CD8-positive, alpha-beta memory T cell (primary cell): ENCODE data around the gene PRKAB1. TPM values are rescaled to one million over a fixed set of nuclear protein-coding genes. Genes with fewer than 3 reads are reported as not detected.

Source experiments
- CTCF ChIA-PET: fragments of 350-600 bp; sonication (Branson Sonifier 250); formaldehyde crosslinking; loops from one replicate; lab custom pipeline; 2021; ENCODE audit warnings: antibody characterized with exemption; lab: Charles Lee
- POLR2A ChIA-PET: fragments of 350-600 bp; sonication (Branson Sonifier 250); formaldehyde crosslinking; loops from one replicate; lab custom pipeline; 2021; ENCODE audit warnings: antibody characterized with exemption; lab: Charles Lee
- DNase-seq, 5 donors: peaks; one replicate each; pipeline versions ENCODE4 v3.0.0 to v3.0.0-alpha.2; 2020 to 2022; ENCODE audit warnings: mixed read lengths in 1 of 5
- H3K27ac ChIP-seq: one replicate; pipeline ENCODE4 v1.7.0; 2013; ENCODE audit warnings: low read depth, mild to moderate bottlenecking, low read length, moderate library complexity
- H3K27me3 ChIP-seq: 2 replicates; pipeline ENCODE4 v1.7.0; 2013; ENCODE audit warnings: low read length, mild to moderate bottlenecking; ENCODE audit not compliant: insufficient read depth, poor library complexity, severe bottlenecking
- H3K36me3 ChIP-seq: 2 replicates; pipeline ENCODE4 v1.7.0; 2013; ENCODE audit warnings: mild to moderate bottlenecking, low read length, moderate library complexity; ENCODE audit not compliant: insufficient read depth
- H3K4me1 ChIP-seq: 2 replicates; pipeline ENCODE4 v1.7.0; 2013; ENCODE audit warnings: mild to moderate bottlenecking, low read length, moderate library complexity; ENCODE audit not compliant: insufficient read depth
- H3K4me3 ChIP-seq: 2 replicates; pipeline ENCODE4 v1.7.0; 2013; ENCODE audit warnings: mild to moderate bottlenecking, low read length
- H3K9me3 ChIP-seq: 2 replicates; pipeline ENCODE4 v1.7.0; 2013; ENCODE audit warnings: mild to moderate bottlenecking, low read length
- H3K27ac Mint-ChIP-seq, 8 donors: one replicate each; pipeline ENCODE4 v1.8.0; 2020 to 2021; ENCODE audit warnings: mixed read lengths in 8 of 8, mild to moderate bottlenecking in 6 of 8, inconsistent platforms in 3 of 8, moderate library complexity in 3 of 8
- H3K27me3 Mint-ChIP-seq, 2 donors: one replicate each; pipeline ENCODE4 v1.8.0; 2020 to 2021; ENCODE audit warnings: mixed read lengths in 2 of 2, mild to moderate bottlenecking in 1 of 2, moderate library complexity in 1 of 2
- H3K36me3 Mint-ChIP-seq, 3 donors: one replicate each; pipeline ENCODE4 v1.8.0; 2020 to 2021; ENCODE audit warnings: mixed read lengths in 3 of 3, inconsistent platforms in 1 of 3, mild to moderate bottlenecking in 1 of 3
- H3K4me1 Mint-ChIP-seq, 3 donors: one replicate each; pipeline ENCODE4 v1.8.0; 2020 to 2021; ENCODE audit warnings: mixed read lengths in 3 of 3, inconsistent platforms in 1 of 3, mild to moderate bottlenecking in 1 of 3
- H3K4me3 Mint-ChIP-seq, 7 donors: one replicate each; pipeline ENCODE4 v1.8.0; 2020 to 2021; ENCODE audit warnings: mixed read lengths in 7 of 7, mild to moderate bottlenecking in 6 of 7, moderate library complexity in 4 of 7, inconsistent platforms in 2 of 7
- H3K9me3 Mint-ChIP-seq, 5 donors: one replicate each; pipeline ENCODE4 v1.8.0; 2020 to 2022; ENCODE audit warnings: mixed read lengths in 5 of 5, mild to moderate bottlenecking in 3 of 5, moderate library complexity in 2 of 5, inconsistent platforms in 1 of 5
- polyA plus RNA-seq: library from polyadenylated mRNA; unstranded; fragments of 300-500 nt; fragmentation: Illumina TruSeq; gene quantifications from one replicate; pipeline ENCODE4 v1.2.3, GENCODE V29; 2021
- total RNA-seq, 2 experiments: library from RNA; stranded (reverse); gene quantifications; one replicate each; pipeline ENCODE4 v1.2.3, GENCODE V29; 2021

PRKAB1 gene
- total and polyA plus RNA-seq, 3 experiments from 2014 or later = 27.2 to 32.0 (median 30.8) TPM

DNA sequence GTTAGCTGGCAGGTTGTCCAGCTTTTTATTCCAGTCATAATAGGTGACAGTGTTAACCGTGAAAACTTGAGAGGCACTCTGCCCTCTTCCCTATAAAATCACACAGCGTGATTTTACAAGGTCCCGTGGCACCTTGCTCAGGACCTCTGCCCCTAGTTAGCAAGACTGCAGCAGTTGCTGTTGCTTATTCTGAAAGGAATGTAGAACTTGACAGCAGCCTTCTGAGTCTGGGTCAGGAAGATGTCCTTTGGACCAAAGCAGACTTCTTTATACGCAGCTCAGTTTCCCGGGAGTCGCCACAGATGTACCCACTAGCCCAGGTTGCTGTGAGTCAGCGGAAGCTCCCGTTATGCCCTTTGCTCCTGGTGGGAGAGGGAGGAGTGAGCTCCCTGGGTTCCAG lies 13.2 kb downstream of the PRKAB1 start:
- POLR2A ChIA-PET = interaction anchor here (1.0 kb wide), 1 partner anchor 14 kb away, joined by 3 read pairs; no protein-coding TSS in a partner anchor

GRCh38 chr12:119681728-119682638 lies 14.1 kb downstream of the PRKAB1 start:
- CTCF ChIA-PET = interaction anchor here (1.0 kb wide), 1 partner anchor 15 kb away, joined by 4 read pairs; the partner anchor contains the start of gene PRKAB1
- DNase-seq = no peak

More for the DNA sequence above, 13.2 kb downstream of the PRKAB1 start:
- peaks cover 6 to 11% (median 7%) of the 10 kb centered on the region in 3 donors for H3K4me1 Mint-ChIP-seq
- H3K27ac Mint-ChIP-seq = peak overlapping the region in 3 of 8 donors; percentile 17 to 91 (median 51)
- no peaks in the 10 kb centered on the region for H3K9me3 ChIP-seq
- no peak overlapping the region for H3K4me3 ChIP-seq
- DNase-seq = no peak
- no peaks in the 10 kb centered on the region for H3K27me3 ChIP-seq
- H3K27me3 Mint-ChIP-seq = no peaks in the 10 kb centered on the region
- H3K4me3 Mint-ChIP-seq = no peak overlapping the region
- H3K36me3 Mint-ChIP-seq = peaks cover 5 to 62% (median 12%) of the 10 kb centered on the region in 3 donors
- H3K27ac ChIP-seq = no peak overlapping the region
- CTCF ChIA-PET = interaction anchor here (1.8 kb wide), 1 partner anchor 13 kb away, joined by 8 read pairs; the partner anchor contains the start of gene PRKAB1
- peaks cover 36% of the 10 kb centered on the region for H3K36me3 ChIP-seq
- no peaks in the 10 kb centered on the region for H3K4me1 ChIP-seq
- no peaks in the 10 kb centered on the region for H3K9me3 Mint-ChIP-seq

DNA sequence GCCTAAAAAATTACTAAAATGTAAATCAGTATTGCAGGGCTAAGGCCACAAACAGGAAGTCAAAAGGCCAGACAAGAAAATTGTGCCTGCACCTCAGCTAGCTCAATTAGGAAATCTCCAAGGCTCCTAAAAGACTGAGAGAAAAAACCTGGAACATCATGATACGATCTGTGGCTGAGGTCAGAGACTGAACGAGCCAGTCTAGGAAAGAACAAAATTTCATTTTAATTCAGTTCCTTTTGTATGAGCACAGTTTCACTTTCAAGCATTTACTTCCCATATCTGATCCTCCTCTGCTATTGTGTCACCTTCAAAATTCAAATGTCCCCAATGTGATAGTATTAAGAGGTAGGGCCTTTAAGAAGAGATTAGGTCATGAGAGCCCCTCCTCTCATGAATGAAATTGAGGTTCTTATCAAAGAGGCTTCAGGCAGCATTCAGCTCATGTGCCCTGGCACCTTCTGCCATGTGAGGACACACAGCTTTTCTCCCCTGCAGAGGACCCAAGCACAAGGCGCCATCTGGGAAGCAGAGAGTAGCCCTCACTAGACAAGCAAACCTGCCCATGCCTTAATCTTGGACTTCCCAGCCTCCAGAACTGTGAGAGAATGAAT lies 14.8 kb downstream of the PRKAB1 start:
- H3K27me3 ChIP-seq = no peaks in the 10 kb centered on the region
- no peaks in the 10 kb centered on the region for H3K27me3 Mint-ChIP-seq
- no peak overlapping the region for H3K27ac ChIP-seq
- no peaks in the 10 kb centered on the region for H3K4me1 ChIP-seq
- H3K9me3 Mint-ChIP-seq = no peaks in the 10 kb centered on the region
- ChIA-PET CTCF (interaction anchor here (1.0 kb wide), 1 partner anchor 15 kb away, joined by 4 read pairs; the partner anchor contains the start of gene PRKAB1), POLR2A (no interaction called here)
- peaks cover 0 to 46% (median 7%) of the 10 kb centered on the region in 3 donors for H3K36me3 Mint-ChIP-seq
- DNase-seq = no peak
- H3K27ac Mint-ChIP-seq = peak overlapping the region; percentile 38 to 91 (median 64)
- H3K9me3 ChIP-seq = no peaks in the 10 kb centered on the region
- H3K36me3 ChIP-seq = peaks cover 23% of the 10 kb centered on the region
- peaks cover 6 to 11% (median 7%) of the 10 kb centered on the region in 3 donors for H3K4me1 Mint-ChIP-seq
- no peak overlapping the region for H3K4me3 Mint-ChIP-seq
- H3K4me3 ChIP-seq = no peak overlapping the region

More at GRCh38 chr12:119681728-119682638, 14.1 kb downstream of the PRKAB1 start:
- Histone ChIP-seq H3K27me3 (no peaks in the 10 kb centered on the region), H3K9me3 (no peaks in the 10 kb centered on the region), H3K4me3 (no peak overlapping the region), H3K4me1 (no peaks in the 10 kb centered on the region), H3K27ac (no peak overlapping the region), H3K36me3 (peaks cover 28% of the 10 kb centered on the region)
- POLR2A ChIA-PET = no interaction called here
- peaks cover 6 to 11% (median 7%) of the 10 kb centered on the region in 3 donors for H3K4me1 Mint-ChIP-seq
- peak overlapping the region; percentile 42 to 91 (median 74) for H3K27ac Mint-ChIP-seq
- H3K27me3 Mint-ChIP-seq = no peaks in the 10 kb centered on the region
- no peaks in the 10 kb centered on the region for H3K9me3 Mint-ChIP-seq
- H3K36me3 Mint-ChIP-seq = peaks cover 0 to 53% (median 9%) of the 10 kb centered on the region in 3 donors
- H3K4me3 Mint-ChIP-seq = no peak overlapping the region

- H3K9me3 ChIP-seq = no peaks in the 10 kb centered on the region
- H3K9me3 Mint-ChIP-seq = no peaks in the 10 kb centered on the region
- H3K27me3 ChIP-seq = no peaks in the 10 kb centered on the region
- H3K4me1 Mint-ChIP-seq = peaks cover 6 to 11% (median 7%) of the 10 kb centered on the region in 3 donors
- no peaks in the 10 kb centered on the region for H3K4me1 ChIP-seq
- CTCF ChIA-PET = no interaction called here
- POLR2A ChIA-PET = no interaction called here
- H3K4me3 Mint-ChIP-seq = no peak overlapping the region
- no peak overlapping the region for H3K27ac ChIP-seq
- no peak overlapping the region for H3K4me3 ChIP-seq
- H3K27ac Mint-ChIP-seq = peak overlapping the region in 1 of 8 donors; percentile 42
- H3K36me3 ChIP-seq = peaks cover 17% of the 10 kb centered on the region
- H3K27me3 Mint-ChIP-seq = no peaks in the 10 kb centered on the region
- peaks cover 0 to 39% (median 7%) of the 10 kb centered on the region in 3 donors for H3K36me3 Mint-ChIP-seq
- DNase-seq = no peak
These were observed 15.5 kb downstream of the PRKAB1 start for GRCh38 chr12:119683413-119683812.

DNA sequence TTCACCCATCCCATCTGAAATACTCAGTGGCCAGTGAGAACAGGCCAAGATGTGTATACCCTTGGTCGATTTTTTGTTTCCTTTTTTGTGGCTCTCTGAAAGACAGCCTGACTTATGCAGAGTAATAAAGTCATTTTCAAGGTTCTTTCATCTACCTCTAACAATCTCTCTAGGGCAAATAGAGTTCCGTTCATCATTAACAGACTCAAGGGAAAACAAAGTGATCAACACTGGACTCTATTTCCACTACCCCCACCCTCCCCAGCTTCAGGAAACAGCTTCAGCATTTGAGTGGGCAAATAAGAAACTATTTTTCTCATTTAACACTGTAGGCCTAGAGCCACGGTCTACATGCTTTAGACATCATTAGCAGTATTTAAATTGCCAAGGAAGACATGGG lies 15.9 kb downstream of the PRKAB1 start:
- POLR2A ChIA-PET = no interaction called here
- H3K4me1 ChIP-seq = no peaks in the 10 kb centered on the region
- no peaks in the 10 kb centered on the region for H3K9me3 ChIP-seq
- Mint-ChIP-seq H3K27me3 (no peaks in the 10 kb centered on the region), H3K4me3 (no peak overlapping the region), H3K36me3 (peaks cover 0 to 35% (median 7%) of the 10 kb centered on the region in 3 donors), H3K27ac (peak overlapping the region in 1 of 8 donors; percentile 17), H3K9me3 (no peaks in the 10 kb centered on the region), H3K4me1 (peaks cover 6 to 11% (median 7%) of the 10 kb centered on the region in 3 donors)
- no peak overlapping the region for H3K4me3 ChIP-seq
- H3K36me3 ChIP-seq = peaks cover 13% of the 10 kb centered on the region
- H3K27ac ChIP-seq = no peak overlapping the region
- H3K27me3 ChIP-seq = no peaks in the 10 kb centered on the region
- DNase-seq = no peak
- CTCF ChIA-PET = no interaction called here

- Histone ChIP-seq H3K9me3 (no peaks in the 10 kb centered on the region), H3K27ac (no peak overlapping the region), H3K36me3 (peaks cover 8% of the 10 kb centered on the region), H3K4me1 (no peaks in the 10 kb centered on the region), H3K27me3 (no peaks in the 10 kb centered on the region), H3K4me3 (no peak overlapping the region)
- CTCF ChIA-PET = no interaction called here
- Mint-ChIP-seq H3K27ac (no peak overlapping the region), H3K9me3 (no peaks in the 10 kb centered on the region), H3K27me3 (no peaks in the 10 kb centered on the region), H3K4me1 (peaks cover 6 to 11% (median 7%) of the 10 kb centered on the region in 3 donors), H3K4me3 (no peak overlapping the region), H3K36me3 (peaks cover 0 to 25% (median 3%) of the 10 kb centered on the region in 3 donors)
- no peak for DNase-seq
- POLR2A ChIA-PET = interaction anchor here (0.6 kb wide), 1 partner anchor 1543 kb away, joined by 3 read pairs; no protein-coding TSS in a partner anchor
These were observed 16.9 kb downstream of the PRKAB1 start for GRCh38 chr12:119684711-119685369.

DNA sequence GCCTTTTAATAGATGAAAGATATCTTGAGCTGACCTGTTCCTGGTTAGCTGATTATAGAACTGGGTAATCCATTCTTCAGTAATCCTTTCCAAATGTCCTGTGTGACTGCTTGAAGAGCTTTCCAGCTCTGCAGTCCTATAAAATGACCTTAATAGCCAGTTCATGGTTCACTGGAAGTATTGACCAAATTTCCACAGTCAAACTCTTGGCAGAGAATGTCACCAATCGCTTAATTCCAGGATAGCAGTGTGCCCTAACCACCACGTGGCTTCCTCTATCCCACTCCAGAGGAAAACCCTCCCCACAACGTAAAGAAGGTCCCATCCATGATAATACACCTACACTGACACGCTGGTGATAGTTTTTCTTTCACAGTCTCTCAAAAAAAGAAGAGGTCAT lies 17.4 kb downstream of the PRKAB1 start:
- no peak overlapping the region for H3K27ac ChIP-seq
- Mint-ChIP-seq H3K9me3 (no peaks in the 10 kb centered on the region), H3K27ac (peak overlapping the region in 1 of 8 donors; percentile 66), H3K36me3 (peaks cover 0 to 19% (median 0%) of the 10 kb centered on the region in 3 donors), H3K4me3 (no peak overlapping the region), H3K4me1 (peaks cover 6 to 11% (median 7%) of the 10 kb centered on the region in 3 donors), H3K27me3 (no peaks in the 10 kb centered on the region)
- H3K27me3 ChIP-seq = no peaks in the 10 kb centered on the region
- no peak for DNase-seq
- POLR2A ChIA-PET = no interaction called here
- peaks cover 4% of the 10 kb centered on the region for H3K36me3 ChIP-seq
- no peaks in the 10 kb centered on the region for H3K4me1 ChIP-seq
- CTCF ChIA-PET = no interaction called here
- H3K4me3 ChIP-seq = no peak overlapping the region
- H3K9me3 ChIP-seq = no peaks in the 10 kb centered on the region
